Stomach (tissue), 9 donors: ENCODE measurements around the gene TBCD. TPM values are rescaled to one million over a fixed set of nuclear protein-coding genes. Genes with fewer than 3 reads are reported as not detected.

Experiments used
- DNase-seq, 2 donors: peaks; one replicate each; pipeline versions ENCODE4 v3.0.0 to v3.0.0-alpha.2; 2013 to 2019
- H3K27ac ChIP-seq, 5 donors: fragments of 200-600 bp in 4 of 5; sonication (generic) in 4 of 5; one replicate each; pipeline ENCODE4 v1.5.1; 2013 to 2019; ENCODE audit warnings: mild to moderate bottlenecking in 1 of 5, moderate library complexity in 1 of 5
- H3K27me3 ChIP-seq, 3 donors: fragments of 200-600 bp; sonication (generic); one replicate each; pipeline ENCODE4 v1.5.1; 2017 to 2019; ENCODE audit warnings: mixed run types in 1 of 3
- H3K36me3 ChIP-seq, 4 donors: fragments of 200-600 bp; sonication (generic); 1 replicate in 3 of 4; 2 replicates in 1 of 4; pipeline ENCODE4 v1.5.1; 2016 to 2019
- H3K4me1 ChIP-seq, 4 donors: fragments of 200-600 bp; sonication (generic); one replicate each; pipeline ENCODE4 v1.5.1; 2016 to 2019
- H3K4me3 ChIP-seq, 4 donors: fragments of 200-600 bp; sonication (generic) in 3 of 4; one replicate each; pipeline ENCODE4 v1.5.1; 2016 to 2019; ENCODE audit warnings: mild to moderate bottlenecking in 1 of 4
- H3K9me3 ChIP-seq, 4 donors: fragments of 200-600 bp; sonication (generic); one replicate each; pipeline ENCODE4 v1.5.1; 2016 to 2019
- CTCF ChIP-seq, 7 experiments: fragments of 450-650 bp in 4 of 7; fragments of 200-600 bp in 3 of 7; sonication (generic) in 3 of 7; IDR thresholded peaks; one replicate each; pipeline ENCODE4 v1.5.1; 2016 to 2019; ENCODE audit warnings: antibody characterized with exemption in 7 of 7, control low read depth in 2 of 7, mild to moderate bottlenecking in 1 of 7
- EP300 ChIP-seq: sonication (generic); formaldehyde crosslinking; IDR thresholded peaks from one replicate; pipeline ENCODE4 v1.6.1; 2017; ENCODE audit warnings: antibody characterized with exemption
- POLR2A ChIP-seq, 4 donors: fragments of 450-650 bp; IDR thresholded peaks; one replicate each; pipeline ENCODE4 v1.6.1; 2016; ENCODE audit warnings: antibody characterized with exemption in 4 of 4, control low read depth in 2 of 4, mild to moderate bottlenecking in 1 of 4, moderate library complexity in 1 of 4
- POLR2AphosphoS5 ChIP-seq, 3 donors: sonication (generic); formaldehyde crosslinking; IDR thresholded peaks; one replicate each; pipeline ENCODE4 v1.6.1; 2016; ENCODE audit warnings: antibody characterized with exemption in 3 of 3
- WGBS, 5 donors: extraction: QIAGEN DNeasy Blood & Tissue Kit in 3 of 5; methylation state at CpG; one replicate each; pipeline versions ENCODE4 v1.1.5 to v1.1.7; 2013 to 2018; 5-methylcytosine and 5-hydroxymethylcytosine counted together
- intact Hi-C: fragments of 100-400 bp; cut with DNase I; formaldehyde crosslinking; loops from one replicate; pipeline ENCODE4 v1.15.1; 2023; ENCODE audit warnings: low total_unique reads
- polyA plus RNA-seq, 3 donors: library from polyadenylated mRNA; stranded (reverse); fragments of 200-250 nt; gene quantifications; one replicate each; pipeline ENCODE4 v1.2.3, GENCODE V29; 2013
- total RNA-seq, 5 donors: library from RNA; depleted of rRNA; stranded (reverse); fragments of >200 nt; gene quantifications; one replicate each; pipeline versions ENCODE4 v1.1.0 to v1.2.3, GENCODE V29; 2014 to 2016
- donor health status: healthy with polysubstance abuse.
- donor health status: Bipolar disorder and iron deficiency.
- donor health status: healthy.

Gene TBCD
- total and polyA plus RNA-seq, 8 donors = 51.2 to 155 (median 101) TPM

- peaks cover 54 to 100% (median 95%) of the 10 kb centered on the region in 4 donors for H3K36me3 ChIP-seq
- no peak for DNase-seq
- H3K4me1 ChIP-seq = no peaks in the 10 kb centered on the region
- H3K4me3 ChIP-seq = no peak overlapping the region
- H3K27me3 ChIP-seq = no peaks in the 10 kb centered on the region
- H3K9me3 ChIP-seq = peaks cover 5 to 25% (median 19%) of the 10 kb centered on the region in 4 donors
- no peak overlapping the region for H3K27ac ChIP-seq
- WGBS, 5 donors = 91 to 93% (median 91%) methylated on average over 23 to 27 of the region's 27 CpGs
- TF ChIP-seq CTCF (IDR thresholded peaks at IDR 0.05) (no peak), EP300 (no peak), POLR2AphosphoS5 (IDR thresholded peaks at IDR 0.05) (no peak), POLR2A (IDR thresholded peaks at IDR 0.05) (no peak)
- intact Hi-C loops = no loop called here
Observed at GRCh38 chr17:82940226-82941020, 188.6 kb downstream of the TBCD start.

GRCh38 chr17:82941021-82942001 is 189.4 kb downstream of the TBCD start:
- WGBS, 5 donors = 90 to 95% (median 93%) methylated on average over 26 to 36 of the region's 36 CpGs
- intact Hi-C loops = no loop called here
- Histone ChIP-seq H3K9me3 (peaks cover 10 to 33% (median 25%) of the 10 kb centered on the region in 4 donors), H3K27me3 (no peaks in the 10 kb centered on the region), H3K36me3 (peaks cover 54 to 100% (median 89%) of the 10 kb centered on the region in 4 donors), H3K4me1 (no peaks in the 10 kb centered on the region), H3K27ac (no peak overlapping the region), H3K4me3 (no peak overlapping the region)
- TF ChIP-seq POLR2AphosphoS5 (IDR thresholded peaks at IDR 0.05) = no peak
- no peak for TF ChIP-seq CTCF (IDR thresholded peaks at IDR 0.05)
- TF ChIP-seq POLR2A (IDR thresholded peaks at IDR 0.05) = no peak
- TF ChIP-seq EP300 = no peak
- DNase-seq = no peak

GRCh38 chr17:82942166-82943130 is 190.6 kb downstream of the TBCD start:
- Histone ChIP-seq H3K27ac (no peak overlapping the region), H3K9me3 (peaks cover 10 to 40% (median 28%) of the 10 kb centered on the region in 4 donors), H3K4me3 (no peak overlapping the region), H3K27me3 (no peaks in the 10 kb centered on the region), H3K4me1 (no peaks in the 10 kb centered on the region), H3K36me3 (peaks cover 51 to 90% (median 77%) of the 10 kb centered on the region in 4 donors)
- intact Hi-C loops = no loop called here
- TF ChIP-seq CTCF (IDR thresholded peaks at IDR 0.05) (no peak), POLR2A (IDR thresholded peaks at IDR 0.05) (no peak), POLR2AphosphoS5 (IDR thresholded peaks at IDR 0.05) (no peak), EP300 (no peak)
- WGBS, 5 donors = 86 to 93% (median 90%) methylated on average over 18 of the region's 18 CpGs
- no peak for DNase-seq
